ENCODE measurements around the gene CREG1. TPM values are rescaled to one million over a fixed set of nuclear protein-coding genes. Genes with fewer than 3 reads are reported as not detected.
"Not testable (repeated sequence)": the region's sequence is repeated elsewhere in the genome, so short reads cannot be mapped to it uniquely, and the experiment has no call there.

The CREG1 gene
- total RNA-seq, 1 donor from 2014 or later, result 201 TPM

GRCh38 chr1:167564612-167565270 is 11.2 kb upstream of the CREG1 start:
- peak; percentile 63 for DNase-seq (ENCODE audit: low read depth)

GRCh38 chr1:167563579-167564246 is 10.2 kb upstream of the CREG1 start:
- DNase-seq (ENCODE audit: low read depth), result no peak

- DNase-seq (ENCODE audit: low read depth), result no peak
Measured at GRCh38 chr1:167562702-167563101, 9.1 kb upstream of the CREG1 start.

GRCh38 chr1:167561753-167562152 is 8.2 kb upstream of the CREG1 start:
- no peak for DNase-seq (ENCODE audit: low read depth)

- DNase-seq (ENCODE audit: low read depth), result peak; percentile 86
Measured at GRCh38 chr1:167555971-167556714, 2.6 kb upstream of the CREG1 start.

- not testable (repeated sequence) for DNase-seq (ENCODE audit: low read depth)
Measured at GRCh38 chr1:167555072-167555471, 1.5 kb upstream of the CREG1 start.

GRCh38 chr1:167554028-167554779 is 642 bp upstream of the CREG1 start:
- no peak for DNase-seq (ENCODE audit: low read depth)

GRCh38 chr1:167551362-167551761 is 2.2 kb downstream of the CREG1 start:
- DNase-seq (ENCODE audit: low read depth), result no peak

GRCh38 chr1:167548059-167548932 is 5.3 kb downstream of the CREG1 start:
- DNase-seq (ENCODE audit: low read depth), result no peak

- DNase-seq (ENCODE audit: low read depth), result no peak
Measured at GRCh38 chr1:167546935-167547334, 6.6 kb downstream of the CREG1 start.

GRCh38 chr1:167545349-167545748 is 8.2 kb downstream of the CREG1 start:
- DNase-seq (ENCODE audit: low read depth), result no peak

- DNase-seq (ENCODE audit: low read depth), result no peak
Measured at GRCh38 chr1:167544447-167545093, 9.0 kb downstream of the CREG1 start.

- no peak for DNase-seq (ENCODE audit: low read depth)
Measured at GRCh38 chr1:167543199-167543990, 10.2 kb downstream of the CREG1 start.

GRCh38 chr1:167542109-167543032 is 11.2 kb downstream of the CREG1 start:
- DNase-seq (ENCODE audit: low read depth), result no peak

GRCh38 chr1:167541610-167542009 is 12.0 kb downstream of the CREG1 start:
- DNase-seq (ENCODE audit: low read depth), result no peak

- no peak for DNase-seq (ENCODE audit: low read depth)
Measured at GRCh38 chr1:167541003-167541402, 12.6 kb downstream of the CREG1 start.

GRCh38 chr1:167538657-167539056 is 14.9 kb downstream of the CREG1 start:
- peak; percentile 37 for DNase-seq (ENCODE audit: low read depth)

- DNase-seq (ENCODE audit: low read depth), result peak; percentile 86
Measured at GRCh38 chr1:167533851-167534300, 19.7 kb downstream of the CREG1 start.
